Measurements from ENCODE around the gene GCSAML.

GCSAML gene

DNA sequence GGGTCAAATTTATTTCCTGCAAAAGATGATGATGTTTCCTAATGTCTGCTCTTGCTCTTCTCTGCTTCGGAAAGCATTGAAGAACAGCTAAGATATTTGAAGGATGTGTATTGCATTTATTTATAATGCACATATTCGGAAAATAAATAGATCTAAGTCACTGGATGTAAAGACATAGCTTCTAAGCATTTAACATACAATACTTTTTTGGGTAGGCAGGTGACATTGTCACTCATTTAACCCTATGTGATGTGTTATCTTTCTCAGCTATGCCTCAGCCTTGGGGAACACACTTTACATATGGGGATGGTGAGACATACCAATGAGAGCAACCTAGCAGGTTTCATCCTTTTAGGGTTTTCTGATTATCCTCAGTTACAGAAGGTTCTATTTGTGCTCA, 39.1 kb downstream of the GCSAML start, which contains the start of gene OR2G2:
Gene OR2G2, plus strand, starts transcription at position 301 of the 400 bp plus-strand sequence. Its CDS starts 0 bp downstream, at position 301.
- no peaks in the 10 kb centered on the region for H3K36me3 ChIP-seq (ENCODE audit: insufficient read depth, low read length)

DNA sequence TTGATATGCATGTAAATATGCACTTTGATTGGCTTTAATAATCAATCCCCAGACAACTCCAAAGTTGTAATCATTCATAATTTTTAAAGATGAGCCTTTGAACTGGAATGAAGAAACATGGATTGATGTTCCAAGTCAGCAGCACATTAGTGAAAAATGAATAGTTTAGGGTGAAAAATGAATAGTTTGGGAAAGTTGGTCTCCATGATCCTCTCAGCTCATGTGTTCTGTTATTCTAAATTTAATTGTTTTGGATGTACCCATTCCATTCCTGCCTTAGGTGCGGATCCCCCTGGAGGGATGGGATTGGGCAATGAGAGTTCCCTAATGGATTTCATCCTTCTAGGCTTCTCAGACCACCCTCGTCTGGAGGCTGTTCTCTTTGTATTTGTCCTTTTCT, 56.4 kb downstream of the GCSAML start, which contains the start of gene OR2G3:
Gene OR2G3, plus strand, starts transcription at position 301 of the 400 bp plus-strand sequence. Its CDS starts 0 bp downstream, at position 301.
- ATAC-seq (ENCODE audit: insufficient read depth, low read depth) (no peak), DNase-seq (no peak)
- Histone ChIP-seq H3K4me1 (ENCODE audit: insufficient read depth, low read length) (no peaks in the 10 kb centered on the region), H3K27ac (ENCODE audit: low read length) (no peak within 1 kb of the TSS), H2AFZ (ENCODE audit: low read depth, low read length) (no peak within 1 kb of the TSS), H3K9ac (ENCODE audit: low read depth, low read length) (no peak within 1 kb of the TSS), H3K36me3 (ENCODE audit: insufficient read depth, low read length) (no peaks in the 10 kb centered on the region), H3K27me3 (ENCODE audit: insufficient read depth, low read length, poor library complexity) (peaks cover 2% of the 10 kb centered on the region), H3K79me2 (ENCODE audit: insufficient read depth, low read length) (no peaks in the 10 kb centered on the region), H3K4me3 (ENCODE audit: low read depth in 1 of 2, low read length in 2 of 2) (no peak within 1 kb of the TSS), H3K9me3 (ENCODE audit: insufficient read depth, low read length, severe bottlenecking) (no peaks in the 10 kb centered on the region), H3K4me2 (ENCODE audit: insufficient read depth, low read length) (no peak within 1 kb of the TSS), H4K20me1 (ENCODE audit: insufficient read depth, low read length) (no peaks in the 10 kb centered on the region)
- TF ChIP-seq, protein P1, sequence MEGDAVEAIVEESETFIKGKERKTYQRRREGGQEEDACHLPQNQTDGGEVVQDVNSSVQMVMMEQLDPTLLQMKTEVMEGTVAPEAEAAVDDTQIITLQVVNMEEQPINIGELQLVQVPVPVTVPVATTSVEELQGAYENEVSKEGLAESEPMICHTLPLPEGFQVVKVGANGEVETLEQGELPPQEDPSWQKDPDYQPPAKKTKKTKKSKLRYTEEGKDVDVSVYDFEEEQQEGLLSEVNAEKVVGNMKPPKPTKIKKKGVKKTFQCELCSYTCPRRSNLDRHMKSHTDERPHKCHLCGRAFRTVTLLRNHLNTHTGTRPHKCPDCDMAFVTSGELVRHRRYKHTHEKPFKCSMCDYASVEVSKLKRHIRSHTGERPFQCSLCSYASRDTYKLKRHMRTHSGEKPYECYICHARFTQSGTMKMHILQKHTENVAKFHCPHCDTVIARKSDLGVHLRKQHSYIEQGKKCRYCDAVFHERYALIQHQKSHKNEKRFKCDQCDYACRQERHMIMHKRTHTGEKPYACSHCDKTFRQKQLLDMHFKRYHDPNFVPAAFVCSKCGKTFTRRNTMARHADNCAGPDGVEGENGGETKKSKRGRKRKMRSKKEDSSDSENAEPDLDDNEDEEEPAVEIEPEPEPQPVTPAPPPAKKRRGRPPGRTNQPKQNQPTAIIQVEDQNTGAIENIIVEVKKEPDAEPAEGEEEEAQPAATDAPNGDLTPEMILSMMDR (IDR thresholded peaks at IDR 0.05; ENCODE audit: borderline replicate concordance, extremely low read depth, low read length, poor library complexity, severe bottlenecking): no peak
- no peak for TF ChIP-seq EZH2 (IDR thresholded peaks at IDR 0.05; ENCODE audit: borderline replicate concordance, low read depth, low read length, severe bottlenecking)

More for the DNA sequence above, 39.1 kb downstream of the GCSAML start, which contains the start of gene OR2G2:
- Histone ChIP-seq H4K20me1 (ENCODE audit: insufficient read depth, low read length) (no peaks in the 10 kb centered on the region), H3K9ac (ENCODE audit: low read depth, low read length) (no peak within 1 kb of the TSS), H3K4me1 (ENCODE audit: insufficient read depth, low read length) (no peaks in the 10 kb centered on the region), H3K4me3 (ENCODE audit: low read depth in 1 of 2, low read length in 2 of 2) (no peak within 1 kb of the TSS), H3K4me2 (ENCODE audit: insufficient read depth, low read length) (no peak within 1 kb of the TSS), H2AFZ (ENCODE audit: low read depth, low read length) (no peak within 1 kb of the TSS), H3K9me3 (ENCODE audit: insufficient read depth, low read length, severe bottlenecking) (no peaks in the 10 kb centered on the region), H3K27ac (ENCODE audit: low read length) (no peak within 1 kb of the TSS), H3K79me2 (ENCODE audit: insufficient read depth, low read length) (no peaks in the 10 kb centered on the region), H3K27me3 (ENCODE audit: insufficient read depth, low read length, poor library complexity) (no peaks in the 10 kb centered on the region)
- TF ChIP-seq EZH2 (IDR thresholded peaks at IDR 0.05; ENCODE audit: borderline replicate concordance, low read depth, low read length, severe bottlenecking): no peak
- TF ChIP-seq, protein P1 (IDR thresholded peaks at IDR 0.05; ENCODE audit: borderline replicate concordance, extremely low read depth, low read length, poor library complexity, severe bottlenecking): no peak
- no peak for ATAC-seq (ENCODE audit: insufficient read depth, low read depth)
- DNase-seq: no peak

- TF ChIP-seq, protein P1 (IDR thresholded peaks at IDR 0.05; ENCODE audit: borderline replicate concordance, extremely low read depth, low read length, poor library complexity, severe bottlenecking): no peak
- no peak for TF ChIP-seq EZH2 (IDR thresholded peaks at IDR 0.05; ENCODE audit: borderline replicate concordance, low read depth, low read length, severe bottlenecking)
Measured at GRCh38 chr1:247613405-247613804, 64.5 kb downstream of the GCSAML start.

More at GRCh38 chr1:247613405-247613804, 64.5 kb downstream of the GCSAML start:
- Histone ChIP-seq H3K27ac (ENCODE audit: low read length) (no peak overlapping the region), H3K4me3 (ENCODE audit: low read depth in 1 of 2, low read length in 2 of 2) (no peak overlapping the region), H3K4me2 (ENCODE audit: insufficient read depth, low read length) (no peak overlapping the region), H3K79me2 (ENCODE audit: insufficient read depth, low read length) (no peaks in the 10 kb centered on the region), H4K20me1 (ENCODE audit: insufficient read depth, low read length) (no peaks in the 10 kb centered on the region), H3K9me3 (ENCODE audit: insufficient read depth, low read length, severe bottlenecking) (no peaks in the 10 kb centered on the region), H3K27me3 (ENCODE audit: insufficient read depth, low read length, poor library complexity) (no peaks in the 10 kb centered on the region), H3K36me3 (ENCODE audit: insufficient read depth, low read length) (no peaks in the 10 kb centered on the region), H3K9ac (ENCODE audit: low read depth, low read length) (no peak overlapping the region), H3K4me1 (ENCODE audit: insufficient read depth, low read length) (no peaks in the 10 kb centered on the region), H2AFZ (ENCODE audit: low read depth, low read length) (no peak overlapping the region)
- no peak for ATAC-seq (ENCODE audit: insufficient read depth, low read depth)
- no peak for DNase-seq
